Right cardiac atrium (tissue), 5 donors: ENCODE results near the gene FAT1. TPM values are rescaled to one million over a fixed set of nuclear protein-coding genes. Genes with fewer than 3 reads are reported as not detected.

Experiments
- ATAC-seq, 2 donors: fragments of 200-7000 bp; cut with Tn5 transposase; one replicate each; pipeline versions ENCODE4 v1.8.0 to v1.9.1; 2020; ENCODE audit warnings: moderate library complexity in 2 of 2, mild to moderate bottlenecking in 1 of 2
- DNase-seq, 3 donors: peaks; one replicate each; pipeline ENCODE4 v3.0.0-alpha.2; 2020
- H3K27ac ChIP-seq: one replicate; pipeline ENCODE4 v1.5.1; 2013; ENCODE audit warnings: mild to moderate bottlenecking, low read length, control low read depth, moderate library complexity
- H3K27me3 ChIP-seq: one replicate; pipeline ENCODE4 v1.6.1; 2013; ENCODE audit not compliant: control insufficient read depth, insufficient read depth
- H3K4me1 ChIP-seq: one replicate; pipeline ENCODE4 v1.6.1; 2013; ENCODE audit warnings: low read length; ENCODE audit not compliant: control insufficient read depth, insufficient read depth
- H3K4me3 ChIP-seq: one replicate; pipeline ENCODE4 v1.5.1; 2013; ENCODE audit warnings: low read length, control low read depth
- H3K9me3 ChIP-seq: one replicate; pipeline ENCODE4 v1.6.1; 2013; ENCODE audit warnings: low read length; ENCODE audit not compliant: control insufficient read depth
- WGBS: extraction: QIAGEN DNeasy Blood & Tissue Kit; methylation state at CpG from one replicate; pipeline ENCODE4 v1.1.7; 2013; 5-methylcytosine and 5-hydroxymethylcytosine counted together
- intact Hi-C, 4 donors: fragments of 100-400 bp; cut with DNase I; formaldehyde crosslinking; loops; one replicate each; pipeline versions ENCODE4 v1.11.0 to v1.14.0; 2022 to 2023
- polyA plus RNA-seq: library from polyadenylated mRNA; stranded (reverse); fragments of 200-250 nt; gene quantifications from one replicate; pipeline ENCODE4 v1.2.3, GENCODE V29; 2013
- total RNA-seq, 4 donors: library from RNA; stranded (reverse); fragmentation: NEBNext Ultra II Directional; extraction: Animal tissue kit (Norgen Biotek cat#: 25700); gene quantifications; one replicate each; pipeline ENCODE4 v1.2.1, GENCODE V29; 2021
- donor health status: healthy with polysubstance abuse.
- donor health status: DM: no; HTN: yes; CAD: no.
- donor health status: DM: no; HTN: no; CAD: no.
- donor health status: DM: no; HTN: yes; CAD: no; lungs with severe emphysema.
- donor health status: DM: yes; HTN: yes; CAD: no.

FAT1 gene
- total and polyA plus RNA-seq, 5 donors, result 29.7 to 95.2 (median 77.1) TPM

GRCh38 chr4:186722796-186723291, 812 bp downstream of the FAT1 start:
- 1% methylated on average over 16 of the region's 16 CpGs for WGBS
- H3K27ac ChIP-seq, result peak overlapping the region; percentile 6
- DNase-seq (peak in 2 of 3 donors; percentile 47 to 72), ATAC-seq (peak; percentile 23 to 28)
- peak overlapping the region; percentile 72 for H3K4me3 ChIP-seq
- no peaks in the 10 kb centered on the region for H3K4me1 ChIP-seq
- intact Hi-C loops, result loop anchor here in 2 of 4 donors (5.0 to 10.0 kb wide), 2 partner anchors 46 to 58 kb away; no protein-coding TSS in a partner anchor
- H3K27me3 ChIP-seq, result no peaks in the 10 kb centered on the region
- no peaks in the 10 kb centered on the region for H3K9me3 ChIP-seq

GRCh38 chr4:186719925-186720694, 3.5 kb downstream of the FAT1 start:
- Histone ChIP-seq H3K9me3 (no peaks in the 10 kb centered on the region), H3K27ac (no peak overlapping the region), H3K4me1 (no peaks in the 10 kb centered on the region), H3K4me3 (no peak overlapping the region), H3K27me3 (no peaks in the 10 kb centered on the region)
- DNase-seq, result no peak
- 78% methylated on average over 4 of the region's 4 CpGs for WGBS
- intact Hi-C loops, result loop anchor here in 2 of 4 donors (5.0 to 10.0 kb wide), 2 partner anchors 43 to 55 kb away; no protein-coding TSS in a partner anchor
- ATAC-seq, result no peak

GRCh38 chr4:186717556-186717955, 6.1 kb downstream of the FAT1 start:
- Histone ChIP-seq H3K27me3 (no peaks in the 10 kb centered on the region), H3K4me3 (no peak overlapping the region), H3K9me3 (no peaks in the 10 kb centered on the region), H3K4me1 (no peaks in the 10 kb centered on the region), H3K27ac (no peak overlapping the region)
- DNase-seq (no peak), ATAC-seq (no peak)
- intact Hi-C loops, result no loop called here
- WGBS, result 59% methylated on average over 4 of the region's 4 CpGs

- Histone ChIP-seq H3K27me3 (no peaks in the 10 kb centered on the region), H3K4me3 (no peak overlapping the region), H3K27ac (no peak overlapping the region), H3K4me1 (no peaks in the 10 kb centered on the region), H3K9me3 (no peaks in the 10 kb centered on the region)
- no peak for ATAC-seq
- no peak for DNase-seq
- WGBS, result 79% methylated on average over 5 of the region's 5 CpGs
- intact Hi-C loops, result no loop called here
Observed at GRCh38 chr4:186715077-186715476, 8.6 kb downstream of the FAT1 start.

GRCh38 chr4:186714006-186714675, 9.5 kb downstream of the FAT1 start:
- ATAC-seq (peak in 1 of 2 donors; percentile 23), DNase-seq (no peak)
- Histone ChIP-seq H3K9me3 (no peaks in the 10 kb centered on the region), H3K4me1 (no peaks in the 10 kb centered on the region), H3K4me3 (no peak overlapping the region), H3K27me3 (no peaks in the 10 kb centered on the region), H3K27ac (peak overlapping the region; percentile 70)
- WGBS, result 64% methylated on average over 16 of the region's 16 CpGs
- intact Hi-C loops, result no loop called here

GRCh38 chr4:186712690-186713089, 11.0 kb downstream of the FAT1 start:
- Histone ChIP-seq H3K4me1 (no peaks in the 10 kb centered on the region), H3K27me3 (no peaks in the 10 kb centered on the region), H3K4me3 (no peak overlapping the region), H3K27ac (peak overlapping the region; percentile 3), H3K9me3 (no peaks in the 10 kb centered on the region)
- peak; percentile 81 to 82 for ATAC-seq
- intact Hi-C loops, result no loop called here
- WGBS, result 49% methylated on average over 7 of the region's 7 CpGs
- DNase-seq, result peak in 1 of 3 donors; percentile 38

- intact Hi-C loops, result no loop called here
- Histone ChIP-seq H3K9me3 (no peaks in the 10 kb centered on the region), H3K4me1 (no peaks in the 10 kb centered on the region), H3K27me3 (no peaks in the 10 kb centered on the region), H3K27ac (peak overlapping the region; percentile 86), H3K4me3 (no peak overlapping the region)
- WGBS, result 43% methylated on average over 5 of the region's 5 CpGs
- DNase-seq (no peak), ATAC-seq (no peak)
Observed at GRCh38 chr4:186710521-186711119, 13.0 kb downstream of the FAT1 start.

GRCh38 chr4:186709517-186709916, 14.1 kb downstream of the FAT1 start:
- peak in 1 of 3 donors; percentile 17 for DNase-seq
- no peaks in the 10 kb centered on the region for H3K27me3 ChIP-seq
- H3K4me3 ChIP-seq, result no peak overlapping the region
- 57% methylated on average over 9 of the region's 9 CpGs for WGBS
- ATAC-seq, result no peak
- intact Hi-C loops, result no loop called here
- H3K9me3 ChIP-seq, result no peaks in the 10 kb centered on the region
- H3K27ac ChIP-seq, result peak overlapping the region; percentile 5
- H3K4me1 ChIP-seq, result no peaks in the 10 kb centered on the region

GRCh38 chr4:186708554-186708953, 15.1 kb downstream of the FAT1 start:
- no peaks in the 10 kb centered on the region for H3K27me3 ChIP-seq
- H3K27ac ChIP-seq, result peak overlapping the region; percentile 42
- peaks cover under 1% of the 10 kb centered on the region for H3K4me1 ChIP-seq
- no peak overlapping the region for H3K4me3 ChIP-seq
- DNase-seq, result no peak
- peak in 1 of 2 donors; percentile 20 for ATAC-seq
- H3K9me3 ChIP-seq, result no peaks in the 10 kb centered on the region
- WGBS, result 64% methylated on average over 6 of the region's 6 CpGs
- intact Hi-C loops, result no loop called here

- Histone ChIP-seq H3K4me1 (peaks cover 3% of the 10 kb centered on the region), H3K9me3 (no peaks in the 10 kb centered on the region), H3K27me3 (no peaks in the 10 kb centered on the region), H3K27ac (peak overlapping the region; percentile 29), H3K4me3 (no peak overlapping the region)
- intact Hi-C loops, result no loop called here
- 88% methylated on average over 16 of the region's 16 CpGs for WGBS
- ATAC-seq, result no peak
- DNase-seq, result no peak
Observed at GRCh38 chr4:186707996-186708395, 15.7 kb downstream of the FAT1 start.

- intact Hi-C loops, result no loop called here
- Histone ChIP-seq H3K9me3 (no peaks in the 10 kb centered on the region), H3K4me1 (peaks cover 4% of the 10 kb centered on the region), H3K4me3 (no peak overlapping the region), H3K27ac (peak overlapping the region; percentile 11), H3K27me3 (no peaks in the 10 kb centered on the region)
- no peak for DNase-seq
- WGBS, result 80% methylated on average over 6 of the region's 6 CpGs
- no peak for ATAC-seq
Observed at GRCh38 chr4:186707574-186707973, 16.1 kb downstream of the FAT1 start.
